Medulla oblongata (tissue), 1 donor: Measurements from ENCODE around the gene TEAD4.

ENCODE experiments used
- DNase-seq: peaks from one replicate; pipeline ENCODE4 v3.0.0-alpha.2; 2015; ENCODE audit errors: extremely low spot score

TEAD4 gene

DNA sequence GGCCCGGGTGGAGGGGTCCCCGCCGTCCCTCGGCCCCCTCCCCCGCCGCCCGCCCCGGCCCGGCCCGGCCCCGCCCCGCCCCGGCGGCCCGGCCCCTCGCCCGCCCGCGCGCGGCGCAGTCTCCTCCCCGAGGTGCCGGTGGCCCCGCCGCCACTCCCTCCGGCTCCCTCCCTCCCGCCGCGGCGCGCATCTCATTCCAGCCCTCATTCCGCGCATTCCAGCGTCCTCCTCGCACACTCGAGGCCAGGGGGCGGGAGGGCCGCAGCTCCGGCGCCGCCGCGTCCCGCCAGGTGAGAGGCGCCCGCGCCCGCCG, at the start of gene TEAD4:
TSS of gene TEAD4 (plus strand) at position 206 of the 313 bp plus-strand sequence.
- no peak for DNase-seq

DNA sequence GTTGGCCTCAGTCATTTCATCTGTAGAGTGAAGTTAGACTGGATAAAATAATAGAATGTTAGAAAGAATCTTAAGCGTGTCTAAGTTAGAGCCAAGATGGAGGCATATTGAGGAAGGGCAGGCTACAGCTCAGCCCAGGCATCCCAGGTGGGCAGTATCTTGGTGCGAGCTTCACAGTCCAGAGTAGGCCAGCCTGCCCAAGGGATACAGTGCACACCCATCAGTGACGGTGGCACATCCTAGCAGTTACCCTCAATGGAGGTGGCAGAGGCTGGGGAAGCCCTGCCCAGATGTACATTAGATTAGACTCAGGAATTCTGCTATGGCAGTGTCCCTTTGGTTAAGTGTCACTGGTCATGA, 47.0 kb upstream of the TEAD4 start:
- no peak for DNase-seq

- DNase-seq: no peak
These were observed 39.9 kb upstream of the TEAD4 start for GRCh38 chr12:2919249-2919648.

DNA sequence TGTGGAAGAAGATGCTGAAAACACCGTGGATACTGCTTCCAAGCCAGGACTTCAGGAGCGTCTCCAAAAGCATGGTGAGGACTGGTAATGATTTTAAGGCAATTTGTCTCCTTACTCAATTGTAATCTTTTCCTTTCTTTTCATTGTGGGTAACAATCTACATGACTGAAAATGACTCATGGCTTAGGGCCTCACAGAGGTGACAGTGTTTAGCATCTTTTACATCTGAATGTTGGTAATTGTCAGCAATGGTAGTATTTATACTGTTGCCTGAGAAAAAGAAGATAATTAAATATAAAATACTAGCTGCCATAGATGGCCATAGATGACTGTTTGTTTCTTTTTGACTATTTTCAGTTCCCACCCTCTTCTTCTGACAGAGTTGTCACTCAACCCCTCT, 36.9 kb upstream of the TEAD4 start:
- no peak for DNase-seq

DNA sequence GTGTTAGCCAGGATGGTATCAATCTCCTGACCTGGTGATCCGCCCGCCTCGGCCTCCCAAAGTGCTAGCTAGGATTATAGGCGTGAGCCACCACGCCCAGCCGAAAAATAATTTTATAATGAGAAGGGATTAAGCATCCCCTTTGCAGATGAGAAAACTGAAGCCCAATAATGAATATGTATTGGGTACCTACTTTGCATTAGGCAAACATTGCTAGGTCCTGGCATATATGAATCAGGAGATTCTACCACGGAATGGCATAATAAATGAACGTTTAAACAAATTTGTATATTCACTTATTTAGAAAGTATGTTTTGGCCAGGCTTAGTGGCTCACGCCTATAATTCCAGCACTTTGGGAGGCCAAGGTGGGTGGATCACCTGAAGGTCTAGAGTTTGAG, 36.1 kb upstream of the TEAD4 start:
- no peak for DNase-seq

DNA sequence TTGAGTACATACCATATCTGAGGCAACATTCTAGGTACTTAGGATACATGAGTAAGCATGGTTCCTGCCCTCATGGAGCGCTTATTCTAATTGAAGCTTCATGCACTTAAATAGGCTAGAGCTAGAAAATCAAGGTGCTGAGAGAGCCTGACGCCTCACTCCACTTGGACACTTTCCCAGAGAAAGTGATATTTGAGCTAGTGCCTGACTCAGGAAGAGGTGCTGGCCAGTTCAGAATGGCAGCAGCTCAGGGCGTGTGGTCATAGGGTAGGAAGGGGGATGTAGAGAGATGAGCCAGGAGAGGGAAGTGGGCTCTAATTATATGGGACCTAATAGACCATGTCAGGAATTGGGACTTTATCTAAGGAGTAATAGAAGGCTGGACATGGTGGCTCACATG, 35.2 kb upstream of the TEAD4 start:
- DNase-seq: no peak

GRCh38 chr12:2925322-2925995, 33.7 kb upstream of the TEAD4 start:
- DNase-seq: no peak

GRCh38 chr12:2930865-2931264, 28.3 kb upstream of the TEAD4 start:
- no peak for DNase-seq

DNA sequence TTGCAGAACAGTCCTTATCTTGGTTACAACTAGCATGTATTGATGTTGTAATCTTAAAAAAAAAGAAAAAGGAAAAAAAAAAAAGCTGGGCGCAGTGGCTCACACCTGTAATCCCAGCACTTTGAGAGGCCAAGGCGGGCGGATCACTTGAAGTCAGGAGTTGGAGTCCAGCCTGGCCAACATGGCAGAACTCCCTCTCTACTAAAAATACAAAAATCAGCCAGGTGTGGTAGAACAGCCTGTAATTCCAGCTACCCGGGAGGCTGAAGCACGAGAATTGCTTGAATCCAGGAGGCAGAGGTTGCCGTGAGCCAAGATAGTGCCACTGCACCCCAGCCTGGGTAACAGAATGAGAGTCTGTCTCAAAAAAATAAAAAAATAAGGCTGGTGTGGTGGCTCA, 25.6 kb upstream of the TEAD4 start:
- no peak for DNase-seq

DNA sequence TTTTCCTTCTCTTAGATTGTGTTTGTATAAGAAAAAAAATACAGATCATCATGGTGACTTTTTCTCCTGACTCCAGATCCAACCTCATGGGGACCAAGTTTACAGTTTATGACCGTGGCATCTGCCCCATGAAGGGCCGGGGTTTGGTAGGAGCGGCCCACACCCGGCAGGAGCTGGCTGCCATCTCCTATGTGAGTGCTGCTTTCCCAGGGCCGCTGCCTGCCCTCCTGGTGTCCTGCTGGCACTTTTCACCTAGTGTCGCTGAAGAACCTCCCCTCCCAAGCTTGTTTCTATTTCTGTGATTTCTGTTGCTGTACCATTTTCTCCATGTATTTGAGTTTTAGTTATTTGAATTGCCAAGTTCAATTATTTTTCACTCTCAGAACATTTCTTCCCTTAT, 24.8 kb upstream of the TEAD4 start:
- DNase-seq: no peak

DNA sequence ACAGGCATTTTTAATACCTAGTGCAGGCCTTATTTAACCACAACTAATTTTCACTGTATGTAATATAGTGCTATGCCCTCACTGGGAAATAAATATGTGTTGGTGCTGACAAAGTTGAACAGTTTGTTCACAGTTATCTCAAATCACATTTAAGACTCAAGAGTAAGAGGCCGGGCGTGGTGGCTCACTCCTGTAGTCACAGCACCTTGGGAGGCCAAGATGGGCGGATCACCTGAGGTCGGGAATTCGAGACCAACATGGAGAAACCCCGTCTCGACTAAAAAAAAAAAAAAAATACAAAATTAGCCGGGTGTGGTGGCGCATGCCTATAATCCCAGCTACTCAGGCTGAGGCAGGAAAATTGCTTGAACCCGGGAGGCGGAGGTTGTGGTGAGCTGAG, 22.9 kb upstream of the TEAD4 start:
- no peak for DNase-seq

DNA sequence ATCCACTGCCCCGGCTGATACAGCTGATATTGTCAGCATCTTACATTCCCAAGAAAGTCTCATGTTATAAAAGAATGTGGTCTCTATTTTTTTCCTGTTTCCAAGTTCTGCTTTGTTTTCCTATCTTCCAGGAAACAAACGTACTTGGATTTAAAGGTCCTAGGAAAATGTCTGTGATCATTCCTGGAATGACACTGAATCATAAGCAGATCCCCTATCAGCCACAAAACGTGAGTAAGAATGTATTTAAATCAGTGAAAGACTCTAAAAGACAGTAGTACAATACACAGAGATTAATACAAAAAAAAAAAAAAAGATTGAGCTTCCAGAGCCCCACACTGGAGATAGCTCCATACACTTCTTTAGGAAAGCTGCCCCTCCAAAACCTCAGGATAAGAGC, 21.7 kb upstream of the TEAD4 start:
- no peak for DNase-seq

- no peak for DNase-seq
These were observed 20.0 kb upstream of the TEAD4 start for GRCh38 chr12:2939191-2939590.

DNA sequence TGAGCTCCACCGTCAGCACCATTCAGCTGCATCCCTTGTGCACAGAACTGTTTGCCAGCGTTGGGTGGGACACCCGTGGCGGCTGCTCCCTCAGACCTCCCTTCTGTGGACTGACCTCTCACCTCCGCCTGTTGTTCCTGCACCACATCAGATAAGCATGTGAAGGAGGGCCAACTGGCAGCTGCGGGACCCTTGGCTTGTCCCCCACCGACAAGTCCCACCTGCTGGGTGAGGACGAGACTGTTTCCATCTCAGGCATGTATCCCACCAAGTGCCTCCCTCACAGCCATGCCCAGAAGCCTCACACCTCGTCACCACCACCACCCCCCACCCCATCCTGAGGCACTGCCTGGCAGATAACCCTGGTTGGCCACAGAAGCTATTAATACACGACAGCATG, 18.6 kb upstream of the TEAD4 start:
- no peak for DNase-seq

DNA sequence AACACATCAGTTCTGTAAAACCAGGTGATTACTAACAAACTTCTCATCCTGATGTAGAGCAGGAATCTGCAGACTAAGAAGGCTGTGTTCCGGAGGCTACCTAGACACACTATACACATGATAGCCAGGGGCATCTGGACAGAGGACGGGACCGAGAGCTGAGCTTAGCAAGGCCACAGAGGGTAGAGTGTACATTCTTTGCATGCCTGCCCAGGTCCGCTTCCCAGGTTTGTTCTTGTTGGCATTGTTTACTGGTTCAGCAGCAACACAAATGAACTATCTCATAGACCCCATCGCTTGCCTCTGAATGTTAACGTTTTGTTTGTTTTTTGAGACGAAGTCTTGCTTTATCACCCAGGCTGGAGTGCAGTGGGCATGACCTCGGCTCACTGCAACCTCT, 17.7 kb upstream of the TEAD4 start:
- no peak for DNase-seq

GRCh38 chr12:2944401-2945047, 14.7 kb upstream of the TEAD4 start:
- DNase-seq: peak; percentile 42

- no peak for DNase-seq
These were observed 9.8 kb upstream of the TEAD4 start for GRCh38 chr12:2949411-2949810.

GRCh38 chr12:2955888-2956287, 3.3 kb upstream of the TEAD4 start:
- DNase-seq: no peak

DNA sequence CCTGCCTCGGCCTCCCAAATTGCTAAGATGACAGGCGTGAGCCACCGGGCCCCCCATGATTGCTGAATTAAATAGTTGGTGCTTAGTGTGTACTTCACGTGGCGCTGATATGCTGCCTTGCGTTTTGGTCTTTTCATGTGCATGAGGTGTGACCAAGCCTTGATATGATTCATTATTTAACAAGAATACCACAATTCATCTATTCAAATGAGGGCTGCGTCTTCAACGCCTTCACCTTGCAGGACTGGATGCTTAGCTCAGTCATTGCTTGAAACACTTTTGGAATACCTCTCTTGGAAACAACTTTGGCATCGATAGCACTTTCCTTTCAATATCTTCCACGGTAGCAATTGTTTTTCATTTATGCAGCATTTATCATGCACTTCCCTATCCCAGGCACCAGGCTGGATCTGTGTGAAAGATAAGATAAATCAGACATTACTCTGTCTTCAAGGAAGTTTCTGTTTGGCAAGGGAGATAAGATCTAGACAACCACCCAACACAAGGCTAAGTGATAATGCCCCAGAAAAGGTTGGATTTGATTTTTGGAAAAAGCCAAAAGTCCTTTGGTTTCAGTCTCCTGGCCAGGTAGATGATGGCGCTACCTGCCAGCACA, 1.3 kb upstream of the TEAD4 start:
- DNase-seq: no peak

DNA sequence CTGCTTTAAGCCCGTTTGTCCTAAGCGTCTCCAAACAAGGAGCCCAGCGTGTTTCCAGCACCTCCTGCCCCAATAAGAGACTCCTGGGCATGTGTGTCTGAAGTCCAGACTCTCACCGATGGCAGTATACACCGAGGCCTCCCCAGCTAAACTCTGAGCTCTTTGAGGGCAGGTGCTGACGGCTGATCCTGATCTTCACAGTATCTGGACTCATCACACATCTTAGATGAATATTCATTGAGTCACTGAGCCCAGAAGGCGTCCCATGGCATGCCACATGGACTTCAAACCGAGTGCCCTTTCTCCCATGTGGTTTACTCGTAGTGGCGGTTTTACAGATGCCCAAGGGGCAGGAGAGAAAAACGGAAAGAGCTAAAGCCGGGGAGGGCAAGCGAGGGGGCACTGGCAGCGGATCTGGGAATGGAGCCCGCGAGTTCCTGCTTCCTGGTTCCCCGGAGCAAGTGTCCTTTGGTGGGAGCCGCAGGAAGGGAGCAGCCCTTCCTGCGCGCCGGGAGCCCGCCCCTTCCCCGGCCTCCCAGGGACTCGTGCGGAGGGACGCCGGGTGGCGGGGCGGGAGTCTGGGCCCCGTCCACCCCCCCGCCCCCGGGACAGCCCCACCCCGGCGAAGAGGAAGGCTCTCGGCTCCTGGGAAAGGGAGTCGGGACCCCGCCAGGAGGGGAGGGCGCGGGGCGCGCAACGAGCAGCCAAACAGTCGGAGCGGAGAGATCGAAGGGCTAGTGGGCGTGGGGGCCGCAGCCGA, 585 bp upstream of the TEAD4 start:
- no peak for DNase-seq

- no peak for DNase-seq
These were observed 550 bp downstream of the TEAD4 start for GRCh38 chr12:2959505-2960389.

- no peak for DNase-seq
These were observed 1.3 kb downstream of the TEAD4 start for GRCh38 chr12:2960390-2960956.
